ENCODE measurements around the gene FOXP3.

The FOXP3 gene

DNA sequence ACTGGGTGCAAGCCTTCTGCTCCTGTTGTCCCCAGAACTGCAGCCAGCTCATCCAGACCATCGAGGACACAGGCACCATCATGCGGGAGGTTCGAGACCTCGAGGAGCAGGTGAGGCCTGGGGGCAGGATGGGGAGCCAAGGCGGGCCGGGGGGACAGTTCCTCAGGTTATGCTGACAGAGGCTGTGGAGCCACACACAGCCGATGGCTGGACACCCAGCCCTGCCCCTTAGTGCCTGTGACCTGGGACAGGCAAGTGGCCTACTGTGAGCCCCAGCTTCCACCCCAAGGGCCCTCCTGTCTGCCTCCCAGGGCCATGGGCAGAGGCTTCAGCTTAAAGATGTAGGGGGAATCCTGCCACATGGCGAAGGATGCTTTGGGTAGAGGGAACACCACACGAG lies 14.9 kb downstream of the FOXP3 start:
- no peak for DNase-seq (ENCODE audit: low read depth)

GRCh38 chrX:49249071-49249470 lies 15.4 kb downstream of the FOXP3 start:
- DNase-seq (ENCODE audit: low read depth): no peak

DNA sequence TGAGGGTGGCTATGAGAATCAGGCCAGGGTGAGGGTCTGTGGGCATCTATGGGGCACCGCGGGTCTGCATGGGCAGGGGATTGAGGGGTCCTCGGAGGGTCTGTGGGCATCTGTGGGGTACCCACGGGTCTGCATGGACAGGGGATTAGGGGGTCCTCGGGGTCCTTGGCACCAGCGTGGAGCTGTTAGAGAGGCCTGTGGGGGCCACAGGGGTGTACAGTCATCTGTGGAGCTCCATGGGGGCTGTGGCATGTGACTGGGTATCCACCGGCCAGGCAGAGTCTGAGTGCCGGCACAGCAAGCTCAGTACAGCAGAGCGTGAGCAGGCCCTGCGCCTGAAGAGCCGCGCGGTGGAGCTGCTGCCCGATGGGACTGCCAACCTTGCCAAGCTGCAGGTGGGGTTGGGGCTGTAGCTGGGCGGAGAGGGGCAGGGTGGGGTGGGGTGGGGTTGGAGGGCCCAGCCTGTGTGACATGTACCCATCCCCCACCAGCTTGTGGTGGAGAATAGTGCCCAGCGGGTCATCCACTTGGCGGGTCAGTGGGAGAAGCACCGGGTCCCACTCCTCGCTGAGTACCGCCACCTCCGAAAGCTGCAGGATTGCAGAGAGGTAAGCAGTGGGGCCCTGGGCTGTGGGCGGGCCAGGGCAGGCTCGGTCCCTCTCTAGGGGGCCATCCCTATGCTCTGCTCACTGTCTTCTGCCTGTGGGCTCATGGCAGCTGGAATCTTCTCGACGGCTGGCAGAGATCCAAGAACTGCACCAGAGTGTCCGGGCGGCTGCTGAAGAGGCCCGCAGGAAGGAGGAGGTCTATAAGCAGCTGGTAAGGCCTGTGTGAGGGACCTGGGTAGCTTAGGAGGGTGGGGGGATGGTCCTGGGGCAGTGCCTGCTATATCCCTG lies 16.3 kb downstream of the FOXP3 start:
- no peak for DNase-seq (ENCODE audit: low read depth)

DNA sequence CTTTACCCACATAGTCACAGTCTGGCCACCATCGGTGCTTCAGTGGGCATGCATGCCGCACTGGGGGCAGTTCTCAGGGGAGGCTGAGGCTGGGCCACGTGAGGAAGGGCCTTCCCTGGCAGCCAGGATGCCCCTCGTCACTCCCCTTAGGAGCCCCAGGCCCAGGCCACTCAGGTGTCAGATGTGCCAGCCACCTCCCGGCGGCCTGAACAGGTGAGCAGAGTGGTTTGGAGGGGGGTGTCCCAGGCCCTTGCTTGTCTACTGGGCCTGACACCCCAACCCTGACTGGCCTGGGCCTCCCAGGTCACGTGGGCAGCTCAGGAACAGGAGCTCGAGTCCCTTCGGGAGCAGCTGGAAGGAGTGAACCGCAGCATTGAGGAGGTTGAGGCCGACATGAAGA lies 17.2 kb downstream of the FOXP3 start:
- DNase-seq (ENCODE audit: low read depth): no peak

- DNase-seq (ENCODE audit: low read depth): no peak
Observed at GRCh38 chrX:49246541-49246940, 18.0 kb downstream of the FOXP3 start.

GRCh38 chrX:49244207-49244606 lies 20.3 kb downstream of the FOXP3 start:
- no peak for DNase-seq (ENCODE audit: low read depth)

DNA sequence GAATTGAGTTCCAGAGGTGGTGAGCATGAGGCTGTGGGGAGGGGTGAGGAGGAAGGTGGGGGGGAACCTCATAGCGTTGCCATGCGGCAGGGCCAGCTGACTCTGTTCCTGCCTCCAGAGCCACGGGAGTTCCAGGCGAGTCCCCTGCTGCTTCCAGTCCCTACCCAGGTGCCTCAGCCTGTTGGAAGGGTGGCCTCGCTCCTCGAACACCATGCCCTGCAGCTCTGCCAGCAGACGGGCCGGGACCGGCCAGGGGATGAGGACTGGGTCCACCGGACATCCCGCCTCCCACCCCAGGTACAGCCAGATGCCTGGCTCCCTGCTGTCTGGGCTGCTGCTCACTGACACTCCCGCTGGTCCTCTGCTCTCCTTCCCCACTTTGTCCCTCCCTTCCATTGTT lies 21.3 kb downstream of the FOXP3 start:
- no peak for DNase-seq (ENCODE audit: low read depth)

DNA sequence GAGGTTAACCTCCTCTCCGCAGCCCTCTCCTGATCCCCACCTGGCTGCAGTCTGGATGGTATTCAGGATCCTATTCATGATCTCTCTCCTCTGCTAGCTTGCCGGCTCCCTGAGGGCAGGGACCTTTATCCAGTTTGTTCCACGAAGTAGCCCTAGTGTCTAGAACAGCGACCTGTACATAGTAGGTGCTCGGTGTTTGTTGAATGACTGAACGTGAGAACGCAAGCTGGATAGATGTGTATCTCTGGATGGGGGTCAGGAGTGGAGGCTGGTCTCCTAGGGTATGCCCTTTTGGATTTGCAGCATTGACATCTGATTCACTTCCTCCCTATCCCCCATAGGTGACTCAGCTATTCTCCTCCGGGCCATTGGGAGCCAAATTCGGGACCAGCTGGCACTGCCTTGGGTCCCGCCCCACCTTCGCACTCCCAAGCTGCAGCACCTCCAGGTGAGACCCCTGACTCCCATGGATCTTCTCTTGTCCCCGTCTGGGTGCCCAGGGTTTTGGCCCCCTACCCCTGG lies 21.9 kb downstream of the FOXP3 start:
- DNase-seq (ENCODE audit: low read depth): no peak

DNA sequence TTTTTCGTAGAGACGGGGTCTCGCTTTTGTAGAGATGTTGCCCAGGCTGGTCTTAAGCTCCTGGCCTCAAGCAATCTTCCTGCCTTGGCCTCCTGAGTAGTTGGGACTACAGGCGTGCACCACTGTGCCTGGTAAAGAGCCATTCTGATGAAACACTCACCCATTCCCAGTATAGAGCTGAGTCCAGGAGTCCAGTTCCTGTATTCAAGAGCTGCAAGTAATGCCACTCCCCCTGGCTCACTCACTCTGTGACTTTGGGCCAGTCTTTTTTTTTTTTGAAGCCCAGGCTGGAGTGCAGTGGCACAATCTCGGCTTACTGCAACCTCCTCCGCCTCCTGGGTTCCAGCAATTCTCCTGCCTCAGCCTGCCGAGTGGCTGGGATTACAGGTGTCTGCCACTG lies 25.8 kb downstream of the FOXP3 start:
- DNase-seq (ENCODE audit: low read depth): no peak

GRCh38 chrX:49237060-49237459 lies 27.4 kb downstream of the FOXP3 start:
- DNase-seq (ENCODE audit: low read depth): no peak

DNA sequence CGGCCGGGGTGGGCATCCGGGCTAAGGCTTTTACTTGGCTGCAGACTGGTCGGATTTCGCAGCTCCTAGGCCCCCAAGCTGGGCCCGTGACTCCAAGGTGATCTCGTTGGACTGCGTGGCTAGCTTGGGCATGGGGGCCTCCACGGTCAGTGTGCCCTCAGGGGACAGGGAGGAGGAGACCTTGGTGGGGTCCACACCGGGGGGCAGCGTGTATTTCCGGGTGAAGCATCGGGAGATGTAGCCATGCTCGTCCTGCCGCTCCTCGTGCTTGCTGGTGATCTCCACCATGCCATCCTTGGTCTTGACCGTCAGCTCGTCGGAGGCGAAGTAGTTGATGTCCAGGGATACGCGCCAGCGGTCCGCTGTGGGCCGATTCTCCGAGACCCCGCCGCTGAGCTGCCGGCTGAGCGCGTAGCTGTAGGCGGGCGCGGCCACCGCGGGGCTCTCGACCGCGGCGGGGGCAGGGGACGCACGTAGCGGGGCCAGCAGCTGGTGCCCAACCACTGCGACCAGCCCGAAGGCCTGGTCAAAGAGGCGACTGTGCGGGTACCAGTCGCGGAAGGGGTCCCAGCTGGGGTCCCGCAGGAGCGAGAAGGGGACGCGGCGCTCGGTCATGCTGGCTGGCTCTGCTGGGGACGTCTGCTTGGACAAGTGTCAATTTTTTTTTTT lies 30.5 kb downstream of the FOXP3 start:
- no peak for DNase-seq (ENCODE audit: low read depth)

- no peak for DNase-seq (ENCODE audit: low read depth)
Observed at GRCh38 chrX:49233176-49233575, 31.3 kb downstream of the FOXP3 start, which contains the start of gene CACNA1F. Gene CACNA1F, minus strand, starts transcription at chrX:49233340. Its CDS starts 31 bp downstream, at chrX:49233309.

DNA sequence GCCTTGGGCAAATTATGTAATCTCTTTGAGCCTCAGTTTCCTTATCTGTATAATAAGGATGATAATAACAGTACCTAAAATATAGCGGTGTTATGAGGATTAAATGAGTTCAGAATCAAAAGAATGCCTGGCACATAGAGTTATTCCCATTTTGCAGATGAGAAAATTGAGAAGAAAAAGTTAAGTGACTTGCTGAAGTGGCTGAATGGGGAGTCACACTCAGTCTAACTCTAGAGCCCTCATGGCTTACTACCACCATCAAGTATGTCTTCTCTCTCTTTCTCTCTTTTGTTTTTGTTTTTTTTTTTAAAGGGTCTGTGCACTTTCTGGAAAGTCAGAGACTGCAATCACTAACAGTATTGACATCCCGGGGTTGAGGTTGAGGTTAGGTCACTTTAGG lies 32.0 kb downstream of the FOXP3 start:
- DNase-seq (ENCODE audit: low read depth): no peak

GRCh38 chrX:49231333-49232000 lies 33.0 kb downstream of the FOXP3 start:
- no peak for DNase-seq (ENCODE audit: low read depth)

DNA sequence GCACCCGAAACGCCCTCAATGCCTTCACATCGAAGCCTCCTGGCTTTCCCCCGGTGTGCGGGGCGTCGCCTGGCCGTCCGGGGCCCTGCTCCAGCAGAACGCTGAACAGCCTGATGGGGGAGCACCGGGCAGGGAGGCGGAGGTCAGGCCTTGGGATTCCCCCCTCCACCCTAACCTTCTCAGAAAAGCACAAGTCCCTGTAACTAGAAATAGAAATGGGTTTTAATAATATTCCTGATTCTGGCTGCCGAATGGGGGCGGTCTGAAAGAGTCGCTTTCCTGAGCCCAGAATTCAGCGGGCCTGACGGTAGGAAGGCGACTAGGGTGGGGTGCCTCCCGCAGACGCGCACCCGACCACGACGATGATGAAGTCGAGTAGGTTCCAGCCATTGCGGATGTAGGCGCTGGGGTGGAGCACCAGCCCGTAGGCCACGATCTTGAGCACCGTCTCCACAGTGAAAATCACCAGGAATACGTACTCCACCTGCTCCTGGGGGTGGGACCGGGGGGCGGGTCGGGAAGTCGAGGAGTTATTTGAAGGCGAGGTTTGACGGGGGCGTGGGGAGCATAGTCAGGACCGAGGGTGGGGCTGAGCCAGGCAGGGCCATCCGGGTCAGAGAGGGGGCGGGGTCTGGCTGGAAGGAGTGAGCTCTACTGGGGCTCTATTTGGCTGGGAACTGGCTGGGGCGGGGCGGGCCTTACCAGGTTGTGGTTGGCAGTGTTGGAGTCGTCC lies 33.8 kb downstream of the FOXP3 start:
- DNase-seq (ENCODE audit: low read depth): no peak

- DNase-seq (ENCODE audit: low read depth): no peak
Observed at GRCh38 chrX:49228185-49228584, 36.3 kb downstream of the FOXP3 start.

DNA sequence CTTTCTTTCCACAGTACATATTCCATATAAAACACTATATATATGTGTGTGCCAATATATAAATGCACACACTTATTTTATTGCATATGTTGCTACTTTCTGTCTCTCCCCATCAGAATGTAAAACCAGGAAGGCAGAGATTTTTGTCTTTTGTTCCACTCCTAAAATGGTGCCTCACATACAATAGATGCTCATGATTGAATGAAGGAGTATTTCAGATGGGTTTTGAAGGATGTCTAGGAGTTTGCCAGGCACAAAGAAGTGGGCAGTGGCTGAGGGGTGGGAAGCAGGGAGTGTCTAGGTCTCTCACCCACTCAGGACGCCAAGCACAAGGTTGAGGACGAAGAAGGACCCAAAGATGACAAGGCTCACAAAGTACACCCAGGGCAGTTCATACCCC lies 36.8 kb downstream of the FOXP3 start:
- DNase-seq (ENCODE audit: low read depth): no peak

GRCh38 chrX:49226946-49227345 lies 37.6 kb downstream of the FOXP3 start:
- DNase-seq (ENCODE audit: low read depth): no peak

GRCh38 chrX:49225858-49226257 lies 38.7 kb downstream of the FOXP3 start:
- no peak for DNase-seq (ENCODE audit: low read depth)

GRCh38 chrX:49221868-49222267 lies 42.6 kb downstream of the FOXP3 start:
- DNase-seq (ENCODE audit: low read depth): no peak

GRCh38 chrX:49220100-49220499 lies 44.4 kb downstream of the FOXP3 start:
- DNase-seq (ENCODE audit: low read depth): no peak

DNA sequence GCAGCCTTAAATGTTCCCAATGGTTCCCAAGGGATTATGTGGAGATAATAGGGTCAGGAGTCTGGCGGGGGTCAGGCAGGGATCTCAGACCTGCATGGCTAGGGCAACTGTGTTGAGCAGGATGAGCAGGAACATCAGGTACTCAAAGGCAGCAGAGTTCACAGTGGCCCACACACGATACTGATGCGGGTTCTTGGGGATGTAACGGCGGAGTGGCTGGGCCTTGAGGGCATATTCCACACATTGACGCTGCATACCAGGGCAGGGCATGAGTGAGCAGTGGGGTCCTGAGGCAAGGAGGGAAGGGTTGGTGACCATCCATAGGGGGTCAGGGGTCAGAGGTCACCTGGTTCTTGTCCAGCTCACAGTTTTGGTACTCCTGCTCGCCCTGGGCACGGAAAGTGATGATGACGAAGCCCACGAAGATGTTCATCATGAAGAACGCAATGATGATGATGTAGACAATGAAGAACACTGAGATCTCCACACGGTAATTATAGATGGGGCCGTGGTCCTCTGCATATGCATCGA lies 49.4 kb downstream of the FOXP3 start:
- DNase-seq (ENCODE audit: low read depth): no peak

Measured in stromal cell of bone marrow (primary cell).